DMS53 (cell line): ENCODE measurements around the gene OR4K15.
"Not testable (repeated sequence)": the region's sequence is repeated elsewhere in the genome, so short reads cannot be mapped to it uniquely, and the experiment has no call there.

ENCODE experiments used
- DNase-seq: peaks from one replicate; lab custom pipeline; 2025; lab: John Stamatoyannopoulos, UW

The OR4K15 gene

DNA sequence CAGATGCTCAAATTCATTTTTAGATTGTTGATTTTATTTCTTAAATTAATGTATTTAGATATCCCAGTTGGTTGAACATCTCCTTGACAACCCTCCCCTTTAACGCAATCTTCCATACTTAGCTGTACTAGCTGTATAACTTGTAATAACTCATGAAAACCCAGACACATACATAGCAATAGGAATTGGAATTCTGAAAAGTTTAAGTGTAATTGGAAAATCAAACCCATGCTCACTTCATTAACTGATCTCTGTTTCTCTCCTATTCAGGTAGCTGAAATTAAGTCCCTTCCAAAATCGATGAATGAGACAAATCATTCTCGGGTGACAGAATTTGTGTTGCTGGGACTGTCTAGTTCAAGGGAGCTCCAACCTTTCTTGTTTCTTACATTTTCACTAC lies at the start of gene OR4K15:
TSS of gene OR4K15 (plus strand) at position 301 of the 400 bp plus-strand sequence. CDS start at position 301, 0 bp downstream.
- no peak for DNase-seq

DNA sequence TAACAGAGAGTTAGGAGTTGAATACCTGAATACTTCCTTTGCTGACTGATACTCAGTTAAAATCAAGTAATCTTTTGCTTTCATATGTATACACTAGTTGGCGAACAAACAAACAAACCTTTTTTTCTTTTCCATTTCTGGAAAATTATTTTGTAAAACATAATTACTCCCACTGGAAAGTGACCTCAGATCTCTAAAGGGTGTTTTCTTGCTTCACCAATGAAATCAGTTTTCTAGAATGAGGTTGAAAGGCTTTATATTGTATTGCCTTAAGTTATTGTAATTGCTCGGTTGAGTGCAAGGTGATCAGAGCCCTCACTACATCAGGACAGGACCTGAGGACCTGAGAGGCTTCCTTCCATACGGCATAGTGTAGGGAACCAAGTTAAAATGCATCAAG lies 44.8 kb upstream of the OR4K15 start, which contains the start of gene OR4K1:
TSS of gene OR4K1 (plus strand) at position 301 of the 400 bp plus-strand sequence. CDS start 4,750 bp downstream, outside the sequence.
- no peak for DNase-seq

GRCh38 chr14:19941668-19942067 lies 33.7 kb upstream of the OR4K15 start:
- no peak for DNase-seq

DNA sequence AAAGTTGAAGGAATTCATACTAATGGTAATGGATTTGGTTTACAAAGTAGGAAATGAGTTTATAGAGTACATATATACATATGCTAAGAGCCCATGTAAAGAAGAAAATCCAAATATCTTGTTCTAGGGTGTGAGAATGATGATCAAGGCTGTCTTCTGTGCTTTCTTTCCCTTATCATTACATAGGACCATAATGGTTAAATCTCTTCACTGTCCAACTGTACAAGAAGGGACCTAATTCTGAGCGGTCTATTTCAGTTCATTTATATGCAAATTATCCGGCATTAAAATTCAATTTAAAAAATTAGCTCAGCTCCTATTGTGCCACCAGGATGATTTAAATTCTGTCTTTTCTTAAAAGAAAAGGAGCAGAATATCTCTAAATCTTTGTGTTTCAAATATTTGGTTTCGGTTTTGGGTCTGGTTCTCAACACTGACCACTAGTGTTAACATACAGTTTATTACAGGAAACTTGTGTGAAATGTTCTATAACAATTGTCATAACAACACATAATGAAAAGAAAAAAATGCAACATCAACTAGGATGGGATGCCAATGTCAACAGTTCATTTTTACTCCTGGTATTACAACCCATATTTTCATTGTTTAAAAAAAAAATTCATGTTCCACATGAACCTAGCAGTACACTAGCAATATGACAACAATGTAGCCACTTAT lies 27.8 kb upstream of the OR4K15 start:
- DNase-seq = peak; percentile 18

- DNase-seq = no peak
Observed at GRCh38 chr14:19949218-19949617, 26.2 kb upstream of the OR4K15 start.

DNA sequence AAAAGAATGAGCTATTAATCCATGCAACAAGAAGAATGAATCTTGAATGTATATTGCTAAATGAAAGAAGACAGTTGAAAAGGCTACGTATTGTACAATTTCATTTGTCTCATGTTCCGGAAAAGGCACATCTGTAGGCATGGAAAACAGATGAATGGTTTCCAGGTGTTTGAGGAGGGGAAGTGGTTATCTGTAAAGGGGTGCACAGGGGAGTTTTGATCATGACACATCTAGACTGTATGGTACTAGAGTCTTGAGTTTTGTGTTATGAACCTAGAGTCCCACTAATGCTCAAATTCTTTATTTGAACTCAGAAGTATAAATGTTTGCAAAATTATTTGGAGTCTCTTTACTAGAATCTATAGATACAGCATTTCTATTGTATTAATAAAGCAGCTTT lies 5.7 kb upstream of the OR4K15 start:
- DNase-seq = not testable (repeated sequence)

DNA sequence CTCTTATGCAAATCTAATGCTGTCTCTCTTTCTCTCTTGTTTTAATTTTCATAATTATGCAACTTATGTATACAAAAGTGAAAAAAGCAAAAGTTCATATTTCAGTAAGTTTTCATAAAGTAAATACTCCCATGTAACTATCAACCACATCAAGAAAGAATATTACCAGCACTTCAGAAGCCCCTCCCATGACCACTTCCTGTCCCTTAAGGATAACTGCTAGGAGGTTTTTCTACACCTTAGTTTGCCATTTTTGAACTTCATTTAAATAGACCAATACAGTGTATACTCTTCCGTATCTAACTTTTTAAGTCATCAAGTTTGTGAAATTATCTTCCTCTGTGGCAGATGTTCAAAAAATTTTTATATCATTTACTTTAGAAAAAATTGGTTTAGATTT lies 547 bp upstream of the OR4K15 start:
- DNase-seq = no peak

DNA sequence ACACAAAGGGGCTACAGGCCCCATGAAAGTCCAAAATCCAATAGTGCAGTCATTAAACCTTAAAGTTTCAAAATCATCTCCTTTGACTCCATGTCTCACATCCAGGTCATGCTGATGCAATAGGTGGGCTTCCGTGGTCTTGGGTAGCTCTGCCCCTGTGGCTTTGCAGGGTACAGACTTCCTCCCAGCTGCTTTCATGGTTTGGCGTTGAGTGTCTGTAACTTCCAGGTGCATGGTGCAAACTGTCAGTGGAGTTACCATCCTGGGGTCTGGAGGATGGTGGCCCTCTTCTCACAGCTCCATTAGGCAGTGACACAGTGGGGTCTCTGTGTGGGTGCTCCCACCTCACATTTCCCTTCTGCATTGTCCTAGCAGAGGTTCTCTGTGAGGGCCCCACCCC lies 18.0 kb downstream of the OR4K15 start:
- DNase-seq = no peak

DNA sequence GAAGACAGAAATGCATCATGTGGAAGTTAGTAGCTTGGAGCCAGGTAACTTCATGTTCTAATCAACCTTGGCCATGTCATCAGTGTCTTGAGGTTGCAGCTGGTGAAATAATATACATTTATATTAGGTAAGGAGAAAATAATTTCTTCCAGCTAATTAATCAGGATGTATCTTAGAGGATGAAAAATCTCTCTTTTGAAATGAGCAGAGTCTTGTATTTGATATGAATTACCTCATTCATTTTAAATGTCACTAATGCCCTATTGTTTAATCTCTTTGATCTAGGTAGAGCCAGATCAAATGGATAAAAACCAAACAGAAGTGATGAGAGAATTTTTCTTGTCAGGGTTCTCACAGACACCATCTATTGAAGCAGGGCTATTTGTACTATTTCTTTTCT lies 26.5 kb downstream of the OR4K15 start, which contains the start of gene OR4Q2:
TSS of gene OR4Q2 (plus strand) at position 301 of the 400 bp plus-strand sequence.
- no peak for DNase-seq

DNA sequence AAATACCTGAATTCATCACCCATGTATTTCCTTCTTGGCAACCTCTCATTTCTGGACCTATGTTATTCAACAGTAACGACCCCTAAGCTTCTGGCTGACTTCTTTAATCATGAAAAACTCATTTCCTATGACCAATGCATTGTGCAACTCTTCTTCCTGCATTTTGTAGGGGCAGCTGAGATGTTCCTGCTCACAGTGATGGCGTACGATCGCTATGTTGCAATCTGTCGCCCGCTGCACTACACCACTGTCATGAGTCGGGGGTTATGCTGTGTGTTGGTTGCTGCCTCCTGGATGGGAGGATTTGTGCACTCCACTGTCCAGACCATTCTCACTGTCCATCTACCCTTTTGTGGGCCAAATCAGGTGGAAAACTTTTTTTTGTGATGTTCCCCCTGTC lies 26.9 kb downstream of the OR4K15 start:
- DNase-seq = no peak

GRCh38 chr14:20008156-20008555 lies 32.8 kb downstream of the OR4K15 start:
- no peak for DNase-seq

DNA sequence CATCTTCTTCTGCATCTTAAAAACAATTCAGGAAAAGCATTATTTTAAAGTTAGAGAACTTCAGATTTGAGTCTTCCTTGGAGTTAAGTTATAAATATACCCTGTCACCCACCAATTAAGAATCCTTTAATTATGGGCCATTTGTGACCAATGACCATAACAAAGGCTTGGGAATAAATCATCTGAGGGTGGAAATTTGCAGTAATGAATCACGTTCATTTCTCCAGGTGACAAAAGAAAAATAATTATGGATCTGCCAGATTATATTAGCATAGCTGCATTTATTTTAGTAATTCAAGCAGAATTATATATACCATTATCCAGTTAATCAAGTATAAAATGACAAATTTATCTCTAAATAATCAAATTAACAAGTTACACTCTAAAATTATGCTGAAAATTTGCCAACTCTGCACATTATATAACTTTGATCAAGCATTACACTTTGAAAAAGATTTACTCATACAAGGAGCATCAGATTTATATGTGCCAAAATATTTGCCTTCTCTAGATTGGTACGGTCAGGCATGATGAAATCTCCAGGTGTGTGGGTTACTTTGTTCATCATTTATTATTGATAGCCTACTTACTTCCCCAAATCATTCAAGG lies 44.0 kb downstream of the OR4K15 start, which contains the start of gene OR4K14:
TSS of gene OR4K14 (minus strand) at position 51 of the 609 bp plus-strand sequence. CDS start 4,114 bp downstream, outside the sequence.
- DNase-seq = no peak
